Measurements from ENCODE around the gene CSNK1E.

The CSNK1E gene

GRCh38 chr22:38257181-38257580 lies 60.1 kb downstream of the CSNK1E start:
- ChIA-PET POLR2A (ENCODE audit: low non-redundant PET) (no interaction called here), CTCF (no interaction called here)
- no peak for DNase-seq (ENCODE audit: low spot score)
- TF ChIP-seq CTCF (conservative IDR thresholded peaks at IDR 0.05; ENCODE audit: low read depth): no peak
- H3K27ac ChIP-seq: peak overlapping the region; percentile 67; the same call in 1 of the 2 replicates

- TF ChIP-seq CTCF (conservative IDR thresholded peaks at IDR 0.05; ENCODE audit: low read depth): no peak
- ChIA-PET POLR2A (ENCODE audit: low non-redundant PET) (no interaction called here), CTCF (interaction anchor here (0.6 kb wide), 1 partner anchor 16 kb away, joined by 3 read pairs; no protein-coding TSS in a partner anchor)
- H3K27ac ChIP-seq: no peak overlapping the region
- DNase-seq (ENCODE audit: low spot score): no peak
Observed at GRCh38 chr22:38255697-38256096, 61.5 kb downstream of the CSNK1E start.

- no peak for TF ChIP-seq CTCF (conservative IDR thresholded peaks at IDR 0.05; ENCODE audit: low read depth)
- ChIA-PET CTCF (no interaction called here), POLR2A (ENCODE audit: low non-redundant PET) (no interaction called here)
- peak overlapping the region; percentile 24 for H3K27ac ChIP-seq
- no peak for DNase-seq (ENCODE audit: low spot score)
Observed at GRCh38 chr22:38251341-38251692, 65.9 kb downstream of the CSNK1E start.

GRCh38 chr22:38250643-38251340 lies 66.4 kb downstream of the CSNK1E start:
- no peak for TF ChIP-seq CTCF (conservative IDR thresholded peaks at IDR 0.05; ENCODE audit: low read depth)
- CTCF ChIA-PET: no interaction called here
- no peak for DNase-seq (ENCODE audit: low spot score)
- POLR2A ChIA-PET (ENCODE audit: low non-redundant PET): no interaction called here
- H3K27ac ChIP-seq: peak overlapping the region; percentile 24

GRCh38 chr22:38249803-38250642 lies 67.2 kb downstream of the CSNK1E start:
- 0 out of 2 replicates have a peak overlapping the region, but pooled peaks have one; percentile 64 for H3K27ac ChIP-seq
- TF ChIP-seq CTCF (conservative IDR thresholded peaks at IDR 0.05; ENCODE audit: low read depth): no peak
- CTCF ChIA-PET: no interaction called here
- DNase-seq (ENCODE audit: low spot score): no peak
- POLR2A ChIA-PET (ENCODE audit: low non-redundant PET): no interaction called here

- peak overlapping the region; percentile 64 for H3K27ac ChIP-seq
- DNase-seq (ENCODE audit: low spot score): no peak
- ChIA-PET CTCF (no interaction called here), POLR2A (ENCODE audit: low non-redundant PET) (no interaction called here)
- no peak for TF ChIP-seq CTCF (conservative IDR thresholded peaks at IDR 0.05; ENCODE audit: low read depth)
Observed at GRCh38 chr22:38249301-38249700, 67.9 kb downstream of the CSNK1E start.
